Activated CD4-positive, alpha-beta T cell treated with anti-CD3 and anti-CD28 coated beads, Interleukin-2, amount 10 ng/mL, durations not matched to agents 7 days and 5 days (primary cell): ENCODE results near the gene CDC14C. TPM values are rescaled to one million over a fixed set of nuclear protein-coding genes. Genes with fewer than 3 reads are reported as not detected.

Experiments
- CTCF ChIA-PET: fragments of 350-600 bp; sonication (Branson Sonifier 250); formaldehyde crosslinking; loops from one replicate; lab custom pipeline; 2021; ENCODE audit warnings: antibody characterized with exemption; lab: Charles Lee
- POLR2A ChIA-PET: fragments of 350-600 bp; sonication (Branson Sonifier 250); formaldehyde crosslinking; loops from one replicate; lab custom pipeline; 2021; ENCODE audit warnings: antibody characterized with exemption; lab: Charles Lee
- DNase-seq: peaks from one replicate; pipeline ENCODE4 v3.0.0-alpha.2; 2020
- H3K27ac Mint-ChIP-seq: one replicate; pipeline ENCODE4 v1.8.0; 2021; ENCODE audit warnings: mild to moderate bottlenecking, moderate library complexity, mixed read lengths
- H3K27me3 Mint-ChIP-seq: one replicate; pipeline ENCODE4 v1.8.0; 2021; ENCODE audit warnings: mixed read lengths
- H3K36me3 Mint-ChIP-seq: one replicate; pipeline ENCODE4 v1.8.0; 2021; ENCODE audit warnings: low read depth, mixed read lengths
- H3K4me1 Mint-ChIP-seq: one replicate; pipeline ENCODE4 v1.8.0; 2021; ENCODE audit warnings: mixed read lengths
- H3K4me3 Mint-ChIP-seq: one replicate; pipeline ENCODE4 v1.8.0; 2021; ENCODE audit warnings: mild to moderate bottlenecking, moderate library complexity, mixed read lengths
- H3K9me3 Mint-ChIP-seq: one replicate; pipeline ENCODE4 v1.8.0; 2021; ENCODE audit warnings: mixed read lengths
- total RNA-seq, 2 experiments: library from RNA; stranded (reverse); gene quantifications; one replicate each; pipeline ENCODE4 v1.2.3, GENCODE V29; 2021

CDC14C gene
- total RNA-seq, 2 experiments from 2014 or later: not detected

DNA sequence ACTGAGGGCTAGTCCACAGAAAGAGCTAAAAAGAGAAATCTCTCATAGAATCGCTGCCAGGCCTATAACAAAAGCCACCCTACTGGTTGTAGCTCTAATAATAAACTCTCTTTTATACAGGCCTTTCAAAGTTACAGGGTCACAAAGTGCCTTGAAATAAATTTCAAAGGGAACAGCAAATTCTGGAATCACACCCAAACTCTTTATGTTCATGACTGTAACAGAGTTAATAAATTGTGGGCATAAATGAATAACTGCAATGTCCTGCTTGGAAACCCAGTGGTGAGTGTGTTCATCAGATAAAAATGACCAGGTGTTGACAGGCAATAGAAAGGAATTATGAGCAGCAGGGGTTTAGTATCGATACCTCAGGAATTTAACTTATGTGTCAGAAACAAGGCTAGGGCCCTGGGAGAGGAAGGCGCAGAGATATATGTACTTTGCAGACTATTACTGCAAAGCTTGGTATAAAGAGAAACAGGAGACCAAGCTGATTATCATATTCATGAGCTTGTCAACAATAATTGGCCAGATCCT, 9.3 kb downstream of the CDC14C start:
- H3K4me1 Mint-ChIP-seq: no peaks in the 10 kb centered on the region
- POLR2A ChIA-PET: no interaction called here
- H3K36me3 Mint-ChIP-seq: no peaks in the 10 kb centered on the region
- no peak for DNase-seq
- no peaks in the 10 kb centered on the region for H3K27me3 Mint-ChIP-seq
- H3K4me3 Mint-ChIP-seq: no peak overlapping the region
- no peaks in the 10 kb centered on the region for H3K9me3 Mint-ChIP-seq
- CTCF ChIA-PET: no interaction called here
- H3K27ac Mint-ChIP-seq: no peak overlapping the region

GRCh38 chr7:48938539-48939295, 14.4 kb downstream of the CDC14C start:
- DNase-seq: no peak
- CTCF ChIA-PET: no interaction called here
- POLR2A ChIA-PET: no interaction called here
- H3K36me3 Mint-ChIP-seq: no peaks in the 10 kb centered on the region
- no peaks in the 10 kb centered on the region for H3K27me3 Mint-ChIP-seq
- H3K4me1 Mint-ChIP-seq: no peaks in the 10 kb centered on the region
- H3K9me3 Mint-ChIP-seq: no peaks in the 10 kb centered on the region
- no peak overlapping the region for H3K27ac Mint-ChIP-seq
- no peak overlapping the region for H3K4me3 Mint-ChIP-seq

GRCh38 chr7:48943279-48943990, 19.1 kb downstream of the CDC14C start:
- CTCF ChIA-PET: no interaction called here
- DNase-seq: no peak
- POLR2A ChIA-PET: no interaction called here
- Mint-ChIP-seq H3K27ac (no peak overlapping the region), H3K9me3 (peaks cover 6% of the 10 kb centered on the region), H3K4me1 (no peaks in the 10 kb centered on the region), H3K36me3 (no peaks in the 10 kb centered on the region), H3K4me3 (no peak overlapping the region), H3K27me3 (no peaks in the 10 kb centered on the region)

- Mint-ChIP-seq H3K36me3 (no peaks in the 10 kb centered on the region), H3K4me3 (no peak overlapping the region), H3K4me1 (no peaks in the 10 kb centered on the region), H3K27me3 (no peaks in the 10 kb centered on the region), H3K9me3 (no peaks in the 10 kb centered on the region), H3K27ac (no peak overlapping the region)
- POLR2A ChIA-PET: no interaction called here
- CTCF ChIA-PET: interaction anchor here (0.8 kb wide), 1 partner anchor 354 kb away, joined by 3 read pairs; no protein-coding TSS in a partner anchor
- DNase-seq: no peak
Observed at GRCh38 chr7:48955916-48956315, 31.6 kb downstream of the CDC14C start.

DNA sequence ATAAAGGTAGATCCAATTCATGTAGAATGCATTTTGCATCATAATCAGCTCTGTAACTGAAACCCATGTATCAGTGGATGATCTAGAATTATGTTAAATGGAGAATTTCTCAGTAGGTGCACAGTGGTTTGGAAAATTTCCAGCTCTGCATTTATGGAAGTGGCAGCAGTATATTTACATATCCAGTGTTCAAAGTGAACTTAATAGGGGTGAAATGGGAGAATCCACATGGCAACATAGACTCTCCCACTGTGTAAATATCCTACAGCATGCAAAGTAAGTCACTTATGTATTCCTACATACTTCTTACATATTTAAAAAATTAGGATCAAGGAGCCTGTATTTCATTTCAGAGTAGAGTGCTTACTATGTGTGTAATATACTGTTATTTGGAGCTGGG, 35.3 kb downstream of the CDC14C start:
- Mint-ChIP-seq H3K4me1 (no peaks in the 10 kb centered on the region), H3K27me3 (no peaks in the 10 kb centered on the region), H3K4me3 (no peak overlapping the region), H3K36me3 (no peaks in the 10 kb centered on the region), H3K9me3 (no peaks in the 10 kb centered on the region), H3K27ac (no peak overlapping the region)
- no peak for DNase-seq
- CTCF ChIA-PET: no interaction called here
- POLR2A ChIA-PET: interaction anchor here (0.6 kb wide), 1 partner anchor 120 kb away, joined by 4 read pairs; no protein-coding TSS in a partner anchor

- Mint-ChIP-seq H3K27me3 (no peaks in the 10 kb centered on the region), H3K27ac (no peak overlapping the region), H3K4me1 (no peaks in the 10 kb centered on the region), H3K36me3 (no peaks in the 10 kb centered on the region), H3K9me3 (no peaks in the 10 kb centered on the region), H3K4me3 (no peak overlapping the region)
- DNase-seq: no peak
- POLR2A ChIA-PET: no interaction called here
- CTCF ChIA-PET: no interaction called here
Observed at GRCh38 chr7:48962821-48963505, 38.6 kb downstream of the CDC14C start.

GRCh38 chr7:48964074-48964473, 39.7 kb downstream of the CDC14C start:
- Mint-ChIP-seq H3K4me3 (no peak overlapping the region), H3K4me1 (no peaks in the 10 kb centered on the region), H3K27ac (no peak overlapping the region), H3K9me3 (no peaks in the 10 kb centered on the region), H3K36me3 (no peaks in the 10 kb centered on the region), H3K27me3 (no peaks in the 10 kb centered on the region)
- CTCF ChIA-PET: no interaction called here
- POLR2A ChIA-PET: no interaction called here
- DNase-seq: no peak

- Mint-ChIP-seq H3K27me3 (no peaks in the 10 kb centered on the region), H3K9me3 (no peaks in the 10 kb centered on the region), H3K36me3 (no peaks in the 10 kb centered on the region), H3K27ac (no peak overlapping the region), H3K4me1 (no peaks in the 10 kb centered on the region), H3K4me3 (no peak overlapping the region)
- no peak for DNase-seq
- ChIA-PET POLR2A (no interaction called here), CTCF (no interaction called here)
Observed at GRCh38 chr7:48971173-48971572, 46.8 kb downstream of the CDC14C start.

DNA sequence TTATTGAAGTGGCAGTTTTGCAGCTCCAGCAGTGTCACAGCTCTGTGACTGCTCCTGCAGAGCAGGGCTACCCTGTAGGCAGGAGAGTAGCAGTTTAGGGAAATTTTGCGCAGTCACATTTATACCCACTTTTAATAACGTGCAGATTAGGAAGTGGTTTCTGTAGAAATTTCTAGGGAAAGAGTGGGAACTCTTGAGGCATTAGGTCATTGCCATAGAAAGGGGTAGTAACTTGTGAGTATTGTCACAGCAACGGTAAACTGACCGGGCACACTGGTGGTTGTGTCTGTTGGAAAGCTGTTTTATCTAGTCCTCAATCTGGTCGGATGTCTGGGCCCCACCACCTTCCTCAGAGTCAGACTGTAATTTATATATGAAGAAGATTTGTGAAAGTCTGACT, 51.9 kb downstream of the CDC14C start:
- Mint-ChIP-seq H3K9me3 (no peaks in the 10 kb centered on the region), H3K4me1 (no peaks in the 10 kb centered on the region), H3K36me3 (no peaks in the 10 kb centered on the region), H3K4me3 (no peak overlapping the region), H3K27ac (no peak overlapping the region), H3K27me3 (no peaks in the 10 kb centered on the region)
- POLR2A ChIA-PET: no interaction called here
- no peak for DNase-seq
- CTCF ChIA-PET: no interaction called here

DNA sequence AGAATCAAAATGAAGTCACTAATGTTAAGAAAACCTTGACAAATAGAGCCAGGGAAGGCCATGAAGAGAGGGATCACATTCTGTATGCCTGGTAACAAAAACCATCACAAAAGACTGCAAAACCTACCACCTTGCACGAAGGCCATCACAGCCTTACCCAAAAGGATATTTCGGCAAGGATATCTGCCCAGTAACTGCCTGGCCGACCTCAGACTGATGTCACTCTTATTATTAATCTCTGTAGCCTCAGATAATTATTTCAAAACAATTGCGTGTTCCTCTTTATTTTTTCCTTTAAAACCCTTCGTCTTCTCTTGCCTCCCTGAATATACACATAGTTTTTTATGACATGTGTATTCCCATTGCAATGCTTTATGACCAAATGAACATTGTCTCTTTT, 52.5 kb downstream of the CDC14C start:
- H3K27ac Mint-ChIP-seq: no peak overlapping the region
- no peaks in the 10 kb centered on the region for H3K36me3 Mint-ChIP-seq
- H3K4me1 Mint-ChIP-seq: no peaks in the 10 kb centered on the region
- no peak for DNase-seq
- ChIA-PET POLR2A (no interaction called here), CTCF (no interaction called here)
- no peak overlapping the region for H3K4me3 Mint-ChIP-seq
- H3K27me3 Mint-ChIP-seq: no peaks in the 10 kb centered on the region
- no peaks in the 10 kb centered on the region for H3K9me3 Mint-ChIP-seq
